HEK293 (cell line): ENCODE measurements around the gene NUMB.

Experiments
- CTCF ChIA-PET: fragments of 350-600 bp; formaldehyde crosslinking; extraction: SDS; loops from one replicate; lab custom pipeline; 2021; ENCODE audit warnings: antibody characterized with exemption; lab: Yijun Ruan, JAX
- POLR2A ChIA-PET: fragments of 300-600 bp; formaldehyde crosslinking; extraction: SDS; loops from one replicate; lab custom pipeline; 2020; ENCODE audit warnings: antibody characterized with exemption, inconsistent platforms; lab: Yijun Ruan, JAX
- H3K27ac ChIP-seq: fragments of 200-500 bp; sonication (Bioruptor generic); 2 replicates; pipeline ENCODE4 v1.5.1; 2014; ENCODE audit warnings: low read depth, low read length, control low read depth, inconsistent platforms; ENCODE audit errors: extremely low read depth
- H3K36me3 ChIP-seq, 2 experiments: fragments of 200-500 bp in 1 of 2; sonication (Bioruptor generic) in 1 of 2; 1 replicate in 1 of 2; 2 replicates in 1 of 2; pipeline ENCODE4 v1.5.1; 2014 to 2017; ENCODE audit warnings: inconsistent platforms in 2 of 2, low read length in 2 of 2; ENCODE audit not compliant: control insufficient read depth in 2 of 2, insufficient read depth in 1 of 2
- H3K4me1 ChIP-seq: fragments of 200-500 bp; sonication (Bioruptor generic); 2 replicates; pipeline ENCODE4 v1.5.1; 2014; ENCODE audit warnings: mild to moderate bottlenecking, low read length, inconsistent platforms; ENCODE audit not compliant: control insufficient read depth, insufficient read depth
- H3K4me3 ChIP-seq: 2 replicates; pipeline ENCODE4 v1.5.1; 2011; ENCODE audit warnings: low read depth, mild to moderate bottlenecking, control low read depth, low read length, moderate library complexity
- H3K9me3 ChIP-seq: fragments of 200-500 bp; sonication (Bioruptor generic); 2 replicates; pipeline ENCODE4 v1.5.1; 2014; ENCODE audit warnings: low read depth, low read length, inconsistent platforms; ENCODE audit not compliant: control insufficient read depth, insufficient read depth
- ATF2 ChIP-seq: fragments of 450-650 bp; formaldehyde crosslinking; IDR thresholded peaks from 2 replicates; pipeline ENCODE4 v1.5.1; 2016; ENCODE audit warnings: missing biosample characterization, missing genetic modification characterization, low read depth
- GLIS1 ChIP-seq: fragments of 450-650 bp; formaldehyde crosslinking; IDR thresholded peaks from 2 replicates; pipeline ENCODE4 v1.5.1; 2016; ENCODE audit warnings: missing biosample characterization, missing genetic modification characterization
- KLF8 ChIP-seq: fragments of 450-650 bp; formaldehyde crosslinking; IDR thresholded peaks from 2 replicates; pipeline ENCODE4 v1.5.1; 2016; ENCODE audit warnings: missing biosample characterization, missing genetic modification characterization
- MEIS1 ChIP-seq: sonication (generic); formaldehyde crosslinking; IDR thresholded peaks from 2 replicates; pipeline ENCODE4 v1.8.1; 2022; ENCODE audit warnings: missing genetic modification reagents, mild to moderate bottlenecking, borderline replicate concordance
- PRDM2 ChIP-seq: fragments of 450-650 bp; formaldehyde crosslinking; IDR thresholded peaks from 2 replicates; pipeline ENCODE4 v1.5.1; 2016; ENCODE audit warnings: missing biosample characterization, missing genetic modification characterization, borderline replicate concordance
- ZBTB20 ChIP-seq: fragments of 450-650 bp; formaldehyde crosslinking; IDR thresholded peaks from 2 replicates; pipeline ENCODE4 v1.5.1; 2016; ENCODE audit warnings: missing biosample characterization, missing genetic modification characterization
- ZEB2 ChIP-seq: fragments of 450-650 bp; formaldehyde crosslinking; IDR thresholded peaks from 2 replicates; pipeline ENCODE4 v1.5.1; 2016; ENCODE audit warnings: missing biosample characterization, missing genetic modification characterization
- ZNF155 ChIP-seq: fragments of 450-650 bp; formaldehyde crosslinking; IDR thresholded peaks from 2 replicates; pipeline ENCODE4 v1.5.1; 2016; ENCODE audit warnings: missing biosample characterization, missing genetic modification characterization
- ZNF2 ChIP-seq: fragments of 450-650 bp; formaldehyde crosslinking; IDR thresholded peaks from 2 replicates; pipeline ENCODE4 v1.5.1; 2016; ENCODE audit warnings: missing biosample characterization, missing genetic modification characterization
- ZNF280C ChIP-seq: fragments of 450-650 bp; formaldehyde crosslinking; IDR thresholded peaks from 2 replicates; pipeline ENCODE4 v1.5.1; 2016; ENCODE audit warnings: missing biosample characterization, missing genetic modification characterization
- ZNF280D ChIP-seq: fragments of 450-650 bp; formaldehyde crosslinking; IDR thresholded peaks from 2 replicates; pipeline ENCODE4 v1.5.1; 2016; ENCODE audit warnings: missing biosample characterization, missing genetic modification characterization
- ZNF292 ChIP-seq: fragments of 450-650 bp; formaldehyde crosslinking; IDR thresholded peaks from 2 replicates; pipeline ENCODE4 v1.5.1; 2016; ENCODE audit warnings: low read depth, missing biosample characterization, missing genetic modification characterization, borderline replicate concordance
- ZNF391 ChIP-seq: fragments of 450-650 bp; formaldehyde crosslinking; IDR thresholded peaks from 2 replicates; pipeline ENCODE4 v1.5.1; 2016; ENCODE audit warnings: low read depth, missing biosample characterization, missing genetic modification characterization, borderline replicate concordance
- ZNF433 ChIP-seq: fragments of 450-650 bp; formaldehyde crosslinking; IDR thresholded peaks from 2 replicates; pipeline ENCODE4 v1.5.1; 2016; ENCODE audit warnings: missing biosample characterization, missing genetic modification characterization, low read depth
- ZNF48 ChIP-seq: fragments of 450-650 bp; formaldehyde crosslinking; IDR thresholded peaks from 2 replicates; pipeline ENCODE4 v1.5.1; 2016; ENCODE audit warnings: missing biosample characterization, missing genetic modification characterization
- ZNF558 ChIP-seq: fragments of 450-650 bp; formaldehyde crosslinking; IDR thresholded peaks from 2 replicates; pipeline ENCODE4 v1.5.1; 2016; ENCODE audit warnings: missing biosample characterization, missing genetic modification characterization
- ZNF560 ChIP-seq: fragments of 450-650 bp; formaldehyde crosslinking; IDR thresholded peaks from 2 replicates; pipeline ENCODE4 v1.5.1; 2017; ENCODE audit warnings: missing biosample characterization, missing genetic modification characterization, borderline replicate concordance

The NUMB gene

GRCh38 chr14:73241481-73242165, 216.7 kb downstream of the NUMB start:
- no peak overlapping the region for H3K27ac ChIP-seq
- CTCF ChIA-PET: interaction anchor here (0.5 kb wide), 1 partner anchor 207 kb away, joined by 3 read pairs; no protein-coding TSS in a partner anchor
- POLR2A ChIA-PET: no interaction called here

More at GRCh38 chr14:73241481-73242165, 216.7 kb downstream of the NUMB start:
- H3K36me3 ChIP-seq: no peaks in the 10 kb centered on the region
- H3K4me3 ChIP-seq: no peak overlapping the region
- peaks cover 7% of the 10 kb centered on the region for H3K4me1 ChIP-seq
- no peaks in the 10 kb centered on the region for H3K9me3 ChIP-seq
- TF ChIP-seq ZNF433 (tag by site-specific recombination): no peak
- TF ChIP-seq ZNF391: no peak
- TF ChIP-seq ZNF155 (tag by site-specific recombination): no peak
- no peak for TF ChIP-seq ATF2 (tag by site-specific recombination)
- no peak for TF ChIP-seq ZEB2
- no peak for TF ChIP-seq ZNF280D (tag by site-specific recombination)
- no peak for TF ChIP-seq PRDM2 (tag by site-specific recombination)
- TF ChIP-seq ZNF292 (tag by site-specific recombination): no peak
- no peak for TF ChIP-seq ZNF558 (tag by site-specific recombination)
- no peak for TF ChIP-seq ZBTB20 (tag by site-specific recombination)
- TF ChIP-seq ZNF560 (tag by site-specific recombination): no peak
- TF ChIP-seq KLF8 (tag by site-specific recombination): no peak
- no peak for TF ChIP-seq ZNF2 (tag by site-specific recombination)
- no peak for TF ChIP-seq ZNF48 (tag by site-specific recombination)
- no peak for TF ChIP-seq ZNF280C (tag by site-specific recombination)
- TF ChIP-seq MEIS1: no peak
- no peak for TF ChIP-seq GLIS1 (tag by site-specific recombination)
